Measurements from ENCODE around the gene PCDHGA6. TPM values are rescaled to one million over a fixed set of nuclear protein-coding genes. Genes with fewer than 3 reads are reported as not detected.
"Not testable (repeated sequence)": the region's sequence is repeated elsewhere in the genome, so short reads cannot be mapped to it uniquely, and the experiment has no call there.

Gene PCDHGA6
- 0.57 and 0.70 TPM in 2 replicates for total RNA-seq

GRCh38 chr5:141373673-141374317 is at the start of gene PCDHGA6:
PCDHGA6 (plus strand) TSS chr5:141373891; CDS start chr5:141374084, 193 bp downstream.
- intact Hi-C loops (cut with micrococcal nuclease) = no loop called here

GRCh38 chr5:141326088-141326854 is 47.4 kb upstream of the PCDHGA6 start:
- intact Hi-C loops (cut with micrococcal nuclease) = no loop called here

- intact Hi-C loops (cut with micrococcal nuclease) = no loop called here
Measured at GRCh38 chr5:141328231-141328630, 45.5 kb upstream of the PCDHGA6 start.

- intact Hi-C loops (cut with micrococcal nuclease) = no loop called here
Measured at GRCh38 chr5:141330299-141331080, 43.2 kb upstream of the PCDHGA6 start, which contains the start of gene PCDHGA1. PCDHGA1 (plus strand) TSS chr5:141330514.

- intact Hi-C loops (cut with micrococcal nuclease) = not testable (repeated sequence)
Measured at GRCh38 chr5:141332571-141332970, 41.1 kb upstream of the PCDHGA6 start.

- intact Hi-C loops (cut with micrococcal nuclease) = no loop called here
Measured at GRCh38 chr5:141338538-141339306, 35.0 kb upstream of the PCDHGA6 start, which contains the start of gene PCDHGA2. PCDHGA2 (plus strand) TSS chr5:141338760.

GRCh38 chr5:141340781-141341354 is 32.8 kb upstream of the PCDHGA6 start:
- intact Hi-C loops (cut with micrococcal nuclease) = not testable (repeated sequence)

GRCh38 chr5:141342773-141343172 is 30.9 kb upstream of the PCDHGA6 start:
- intact Hi-C loops (cut with micrococcal nuclease) = no loop called here

- intact Hi-C loops (cut with micrococcal nuclease) = no loop called here
Measured at GRCh38 chr5:141343242-141343952, 30.3 kb upstream of the PCDHGA6 start, which contains the start of gene PCDHGA3. PCDHGA3 (plus strand) TSS chr5:141343829; CDS start chr5:141344034, 205 bp downstream.

GRCh38 chr5:141343953-141344463 is 29.7 kb upstream of the PCDHGA6 start:
- intact Hi-C loops (cut with micrococcal nuclease) = no loop called here

- intact Hi-C loops (cut with micrococcal nuclease) = no loop called here
Measured at GRCh38 chr5:141345327-141345726, 28.4 kb upstream of the PCDHGA6 start.

- intact Hi-C loops (cut with micrococcal nuclease) = not testable (repeated sequence)
Measured at GRCh38 chr5:141346017-141346416, 27.7 kb upstream of the PCDHGA6 start.

GRCh38 chr5:141349917-141350619 is 23.6 kb upstream of the PCDHGA6 start, which contains the start of gene PCDHGB1:
PCDHGB1 (plus strand) TSS chr5:141350099; CDS start chr5:141350261, 162 bp downstream.
- intact Hi-C loops (cut with micrococcal nuclease) = no loop called here

- intact Hi-C loops (cut with micrococcal nuclease) = no loop called here
Measured at GRCh38 chr5:141351591-141351990, 22.1 kb upstream of the PCDHGA6 start.

GRCh38 chr5:141354900-141355469 is 18.7 kb upstream of the PCDHGA6 start, which contains the start of gene PCDHGA4:
PCDHGA4 (plus strand) TSS chr5:141355021; CDS start chr5:141355108, 87 bp downstream.
- intact Hi-C loops (cut with micrococcal nuclease) = no loop called here

GRCh38 chr5:141355641-141356040 is 18.1 kb upstream of the PCDHGA6 start:
- intact Hi-C loops (cut with micrococcal nuclease) = no loop called here

GRCh38 chr5:141356133-141356532 is 17.6 kb upstream of the PCDHGA6 start:
- intact Hi-C loops (cut with micrococcal nuclease) = no loop called here

GRCh38 chr5:141356950-141357349 is 16.7 kb upstream of the PCDHGA6 start:
- intact Hi-C loops (cut with micrococcal nuclease) = no loop called here
